GM23338 (cell line): ENCODE data around the gene ZNF638. TPM values are rescaled to one million over a fixed set of nuclear protein-coding genes. Genes with fewer than 3 reads are reported as not detected.

Experiments
- ATAC-seq: fragments of 200-7000 bp; cut with Tn5 transposase; 3 replicates; pipeline ENCODE4 v1.9.1; 2020
- DNase-seq: peaks from one replicate; pipeline ENCODE4 v3.0.0-alpha.2; 2015; ENCODE audit warnings: low spot score
- H2AFZ ChIP-seq: fragments of 200-600 bp; sonication (generic); 2 replicates; pipeline ENCODE4 v1.8.0; 2016; ENCODE audit warnings: antibody characterized with exemption, mild to moderate bottlenecking, moderate library complexity
- H3F3A ChIP-seq: fragments of 200-600 bp; sonication (generic); replicated peaks from 2 replicates; pipeline ENCODE4 v1.8.0; 2017; ENCODE audit warnings: antibody characterized with exemption, mixed run types, low read depth
- H3K27ac ChIP-seq: fragments of 200-600 bp; sonication (generic); 2 replicates; pipeline ENCODE4 v1.6.1; 2016; ENCODE audit warnings: low read depth
- H3K27me3 ChIP-seq: fragments of 200-600 bp; sonication (generic); 2 replicates; pipeline ENCODE4 v1.8.0; 2016; ENCODE audit warnings: mild to moderate bottlenecking, mixed run types, moderate library complexity; ENCODE audit not compliant: insufficient read depth
- H3K36me3 ChIP-seq: fragments of 200-600 bp; sonication (generic); 2 replicates; pipeline ENCODE4 v1.8.0; 2016; ENCODE audit warnings: mild to moderate bottlenecking; ENCODE audit not compliant: insufficient read depth
- H3K4me1 ChIP-seq: fragments of 200-600 bp; sonication (generic); 2 replicates; pipeline ENCODE4 v1.8.0; 2016; ENCODE audit warnings: mild to moderate bottlenecking, moderate library complexity; ENCODE audit not compliant: insufficient read depth
- H3K4me2 ChIP-seq: fragments of 200-600 bp; sonication (generic); 2 replicates; pipeline ENCODE4 v1.7.1; 2017; ENCODE audit warnings: mixed run types
- H3K4me3 ChIP-seq: fragments of 200-600 bp; sonication (generic); 2 replicates; pipeline ENCODE4 v1.6.1; 2016; ENCODE audit warnings: mixed run types
- H3K79me2 ChIP-seq: fragments of 200-600 bp; sonication (generic); replicated peaks from 2 replicates; pipeline ENCODE4 v1.8.0; 2017; ENCODE audit warnings: mild to moderate bottlenecking; ENCODE audit not compliant: insufficient read depth
- H3K9me2 ChIP-seq: fragments of 200-600 bp; sonication (generic); 2 replicates; pipeline ENCODE4 v1.8.0; 2017; ENCODE audit not compliant: insufficient read depth
- H4K20me1 ChIP-seq: fragments of 200-600 bp; sonication (generic); replicated peaks from 2 replicates; pipeline ENCODE4 v1.8.0; 2017; ENCODE audit warnings: mild to moderate bottlenecking; ENCODE audit not compliant: insufficient read depth
- H3K27ac Mint-ChIP-seq: 2 replicates; pipeline ENCODE4 v1.8.0; 2020; ENCODE audit warnings: inconsistent platforms, mild to moderate bottlenecking, moderate library complexity, mixed read lengths
- H3K27me3 Mint-ChIP-seq: 3 replicates; pipeline ENCODE4 v1.8.0; 2022; ENCODE audit warnings: low read depth, mild to moderate bottlenecking, moderate library complexity, mixed read lengths, inconsistent platforms; ENCODE audit not compliant: insufficient read depth, poor library complexity
- H3K36me3 Mint-ChIP-seq: 3 replicates; pipeline ENCODE4 v1.8.0; 2021; ENCODE audit warnings: low read depth, mild to moderate bottlenecking, inconsistent platforms, moderate library complexity, mixed read lengths
- H3K4me1 Mint-ChIP-seq: 3 replicates; pipeline ENCODE4 v1.8.0; 2020; ENCODE audit warnings: mild to moderate bottlenecking, inconsistent platforms, mixed read lengths
- H3K4me3 Mint-ChIP-seq: 3 replicates; pipeline ENCODE4 v1.8.0; 2021; ENCODE audit warnings: moderate library complexity, mild to moderate bottlenecking, inconsistent platforms, mixed read lengths
- H3K9me3 Mint-ChIP-seq: 3 replicates; pipeline ENCODE4 v1.8.0; 2020; ENCODE audit warnings: moderate library complexity, mild to moderate bottlenecking, inconsistent platforms, mixed read lengths
- CREB1 ChIP-seq: fragments of 250-450 bp; sonication (Bioruptor Pico); IDR thresholded peaks from 2 replicates; pipeline ENCODE4 v1.5.0; 2020; ENCODE audit warnings: low read depth, mild to moderate bottlenecking, moderate library complexity
- CTCF ChIP-seq, 2 experiments: fragments of 200-600 bp in 1 of 2; sonication (generic) in 1 of 2; conservative IDR thresholded peaks; 2 replicates each; pipeline versions ENCODE4 v1.5.1 to v1.6.1; 2016 to 2017; ENCODE audit warnings: antibody characterized with exemption in 2 of 2, low read depth in 2 of 2, mild to moderate bottlenecking in 2 of 2, moderate library complexity in 1 of 2
- ETS1 ChIP-seq: IDR thresholded peaks from 2 replicates; pipeline ENCODE4 v1.6.1; 2016; ENCODE audit warnings: antibody characterized with exemption
- EZH2 ChIP-seq: fragments of 200-600 bp; sonication (generic); IDR thresholded peaks from one replicate; pipeline ENCODE4 v1.8.0; 2017; ENCODE audit warnings: antibody characterized with exemption, mild to moderate bottlenecking, low read depth; ENCODE audit not compliant: unreplicated experiment
- EZH2phosphoT487 ChIP-seq: fragments of 200-600 bp; sonication (generic); IDR thresholded peaks from one replicate; pipeline ENCODE4 v1.8.1; 2018; ENCODE audit warnings: antibody characterized with exemption; ENCODE audit not compliant: unreplicated experiment
- JUNB ChIP-seq: IDR thresholded peaks from one replicate; pipeline ENCODE4 v1.6.1; 2016; ENCODE audit warnings: antibody characterized with exemption; ENCODE audit not compliant: unreplicated experiment
- NANOG ChIP-seq: IDR thresholded peaks from 2 replicates; pipeline ENCODE4 v1.6.1; 2016; ENCODE audit warnings: antibody characterized with exemption, borderline replicate concordance
- POLR2AphosphoS5 ChIP-seq: IDR thresholded peaks from 2 replicates; pipeline ENCODE4 v1.6.1; 2016; ENCODE audit warnings: antibody characterized with exemption, low read depth
- REST ChIP-seq: IDR thresholded peaks from one replicate; pipeline ENCODE4 v1.6.1; 2018; ENCODE audit warnings: antibody characterized with exemption; ENCODE audit not compliant: unreplicated experiment
- STAT1 ChIP-seq: IDR thresholded peaks from one replicate; pipeline ENCODE4 v1.6.1; 2016; ENCODE audit warnings: antibody characterized with exemption; ENCODE audit not compliant: unreplicated experiment
- ZNF114 ChIP-seq: fragments of 250-450 bp; sonication (Bioruptor Pico); IDR thresholded peaks from 2 replicates; pipeline ENCODE4 v1.5.0; 2020; ENCODE audit warnings: mild to moderate bottlenecking, moderate library complexity
- ZNF331 ChIP-seq: fragments of 250-450 bp; sonication (Bioruptor Pico); IDR thresholded peaks from 2 replicates; pipeline ENCODE4 v1.5.0; 2020; ENCODE audit warnings: low read depth, mild to moderate bottlenecking, moderate library complexity
- ZNF462 ChIP-seq: fragments of 250-450 bp; sonication (Bioruptor Pico); IDR thresholded peaks from 2 replicates; pipeline ENCODE4 v1.5.0; 2020; ENCODE audit warnings: mild to moderate bottlenecking, moderate library complexity
- polyA plus RNA-seq: library from polyadenylated mRNA; unstranded; fragments of >200 nt; fragmentation: Nextera tagmentation; extraction: Ambion mirVana; gene quantifications from 2 replicates; pipeline ENCODE4 v1.2.1, GENCODE V29; 2016
- total RNA-seq: library from RNA; depleted of rRNA; stranded (reverse); fragments of >200 nt; shearing (Covaris generic); gene quantifications from 2 replicates; pipeline ENCODE4 v1.2.3, GENCODE V29; 2014

Gene ZNF638
- total and polyA plus RNA-seq, 2 experiments from 2014 or later, result 185 to 190 TPM

GRCh38 chr2:71409611-71410010 lies 78.0 kb downstream of the ZNF638 start:
- Histone ChIP-seq H3K27me3 (no peaks in the 10 kb centered on the region), H3K36me3 (peaks cover 31% of the 10 kb centered on the region; the same call in 1 of the 2 replicates), H3K79me2 (no peaks in the 10 kb centered on the region), H3F3A (no peaks in the 10 kb centered on the region), H3K4me3 (no peak overlapping the region), H3K9me2 (no peaks in the 10 kb centered on the region), H3K4me1 (no peaks in the 10 kb centered on the region), H3K4me2 (no peak overlapping the region), H2AFZ (no peak overlapping the region), H4K20me1 (no peaks in the 10 kb centered on the region), H3K27ac (no peak overlapping the region)
- no peak overlapping the region for H3K27ac Mint-ChIP-seq
- peaks cover 63% of the 10 kb centered on the region for H3K36me3 Mint-ChIP-seq
- H3K27me3 Mint-ChIP-seq, result no peaks in the 10 kb centered on the region
- TF ChIP-seq ZNF331 (CRISPR knock-in tag) (no peak), CTCF (conservative IDR thresholded peaks at IDR 0.05; ENCODE audit: low read depth in 2 of 2) (no peak), ZNF114 (CRISPR knock-in tag) (no peak), STAT1 (no peak), ZNF462 (CRISPR knock-in tag) (no peak), EZH2 (no peak), ETS1 (no peak), POLR2AphosphoS5 (no peak), CREB1 (CRISPR knock-in tag) (no peak), REST (no peak), NANOG (no peak), JUNB (no peak), EZH2phosphoT487 (no peak)
- no peak overlapping the region for H3K4me3 Mint-ChIP-seq
- H3K9me3 Mint-ChIP-seq, result peaks cover 5% of the 10 kb centered on the region
- H3K4me1 Mint-ChIP-seq, result no peaks in the 10 kb centered on the region
- ATAC-seq, result no peak
- DNase-seq, result no peak
